ENCODE measurements around the gene FUT3.

DNA sequence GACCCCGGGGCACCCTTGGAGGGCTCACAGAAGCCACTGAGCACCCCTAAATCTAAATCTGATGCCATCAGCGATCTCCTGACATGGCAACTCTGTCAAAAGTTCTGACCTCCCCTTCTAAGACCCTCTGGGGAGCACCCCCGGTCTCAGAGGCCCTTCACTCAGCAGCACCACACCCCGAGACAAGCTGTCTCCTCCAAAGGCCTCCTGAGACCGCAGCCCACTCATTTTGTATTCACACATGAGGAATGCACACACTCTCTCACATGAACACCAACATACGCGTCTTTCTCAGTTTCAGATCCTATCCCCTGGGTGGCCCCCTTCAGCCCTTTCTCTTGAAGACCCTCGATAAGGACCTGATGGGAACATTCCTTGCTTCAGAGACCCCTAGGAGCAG, 49.7 kb upstream of the FUT3 start:
- TF ChIP-seq, protein P1, sequence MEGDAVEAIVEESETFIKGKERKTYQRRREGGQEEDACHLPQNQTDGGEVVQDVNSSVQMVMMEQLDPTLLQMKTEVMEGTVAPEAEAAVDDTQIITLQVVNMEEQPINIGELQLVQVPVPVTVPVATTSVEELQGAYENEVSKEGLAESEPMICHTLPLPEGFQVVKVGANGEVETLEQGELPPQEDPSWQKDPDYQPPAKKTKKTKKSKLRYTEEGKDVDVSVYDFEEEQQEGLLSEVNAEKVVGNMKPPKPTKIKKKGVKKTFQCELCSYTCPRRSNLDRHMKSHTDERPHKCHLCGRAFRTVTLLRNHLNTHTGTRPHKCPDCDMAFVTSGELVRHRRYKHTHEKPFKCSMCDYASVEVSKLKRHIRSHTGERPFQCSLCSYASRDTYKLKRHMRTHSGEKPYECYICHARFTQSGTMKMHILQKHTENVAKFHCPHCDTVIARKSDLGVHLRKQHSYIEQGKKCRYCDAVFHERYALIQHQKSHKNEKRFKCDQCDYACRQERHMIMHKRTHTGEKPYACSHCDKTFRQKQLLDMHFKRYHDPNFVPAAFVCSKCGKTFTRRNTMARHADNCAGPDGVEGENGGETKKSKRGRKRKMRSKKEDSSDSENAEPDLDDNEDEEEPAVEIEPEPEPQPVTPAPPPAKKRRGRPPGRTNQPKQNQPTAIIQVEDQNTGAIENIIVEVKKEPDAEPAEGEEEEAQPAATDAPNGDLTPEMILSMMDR (IDR thresholded peaks at IDR 0.05), result no peak
- no peak for TF ChIP-seq POLR2A (IDR thresholded peaks at IDR 0.05)

Measured in adrenal gland (tissue), 5 donors.